Hindlimb muscle (tissue), 1 donor: ENCODE results near the gene SCN3B. TPM values are rescaled to one million over a fixed set of nuclear protein-coding genes. Genes with fewer than 3 reads are reported as not detected.

Experiments used
- DNase-seq: peaks from one replicate; pipeline ENCODE4 v3.0.0-alpha.2; 2013
- polyA plus RNA-seq: library from polyadenylated mRNA; unstranded; fragments of 120-200 nt; gene quantifications from one replicate; pipeline ENCODE4 v1.2.1, GENCODE V29; 2013; ENCODE audit not compliant: insufficient read length

The SCN3B gene
- polyA plus RNA-seq, 1 donor = 45.1 TPM

DNA sequence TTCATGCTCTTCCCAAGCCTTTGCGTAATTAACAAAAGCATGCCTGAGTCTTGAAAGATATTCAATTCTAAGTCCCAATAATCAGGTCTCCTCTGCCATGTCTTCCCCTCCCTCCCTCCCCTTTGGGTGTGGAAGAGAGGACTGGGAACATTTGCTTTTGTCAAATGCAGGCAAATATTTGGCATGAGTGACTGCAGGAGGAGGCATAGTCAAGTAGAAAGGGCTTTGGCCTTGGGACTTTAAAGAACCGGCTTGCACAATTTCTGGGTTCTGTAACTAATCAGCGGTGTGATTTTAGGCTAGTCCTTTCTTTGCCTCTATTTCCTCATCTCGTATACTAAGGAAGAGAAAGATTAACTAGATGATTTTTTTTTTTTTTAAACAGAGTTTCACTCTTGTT lies 59.5 kb downstream of the SCN3B start:
- no peak for DNase-seq

DNA sequence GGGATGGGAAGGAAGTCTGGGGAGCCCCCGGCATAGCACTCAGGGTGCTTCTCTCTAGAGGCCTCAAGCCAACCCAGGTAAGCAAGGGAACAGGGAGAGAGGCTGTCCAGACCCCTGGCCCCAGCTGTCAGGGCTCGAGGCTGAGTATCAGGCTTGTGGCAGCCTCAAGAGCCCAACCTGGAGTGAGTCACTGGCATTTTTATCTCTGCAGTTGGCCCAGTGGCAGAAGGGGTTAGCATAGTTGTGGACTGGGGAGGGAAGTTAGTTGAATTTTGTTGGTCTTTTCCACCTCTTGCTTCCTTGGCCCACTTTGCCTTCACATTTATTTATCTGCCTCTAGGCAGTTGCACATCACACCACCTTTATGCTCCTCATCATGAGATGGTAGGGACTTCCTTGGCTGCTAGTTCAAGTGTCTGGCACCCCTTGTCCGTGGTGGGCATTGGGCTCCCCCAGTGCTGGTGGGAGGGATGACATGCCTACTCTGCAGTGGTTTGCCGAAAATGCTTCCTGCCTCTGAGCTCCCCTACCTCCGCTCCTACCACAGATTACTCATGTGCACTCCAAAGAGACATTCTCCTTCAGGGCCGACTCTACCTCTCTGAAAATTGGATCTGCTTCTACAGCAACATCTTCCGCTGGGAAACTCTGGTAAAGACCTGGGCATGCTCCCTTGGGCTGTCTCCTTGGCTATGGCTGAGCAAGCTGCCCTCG lies 60.1 kb downstream of the SCN3B start:
- no peak for DNase-seq

DNA sequence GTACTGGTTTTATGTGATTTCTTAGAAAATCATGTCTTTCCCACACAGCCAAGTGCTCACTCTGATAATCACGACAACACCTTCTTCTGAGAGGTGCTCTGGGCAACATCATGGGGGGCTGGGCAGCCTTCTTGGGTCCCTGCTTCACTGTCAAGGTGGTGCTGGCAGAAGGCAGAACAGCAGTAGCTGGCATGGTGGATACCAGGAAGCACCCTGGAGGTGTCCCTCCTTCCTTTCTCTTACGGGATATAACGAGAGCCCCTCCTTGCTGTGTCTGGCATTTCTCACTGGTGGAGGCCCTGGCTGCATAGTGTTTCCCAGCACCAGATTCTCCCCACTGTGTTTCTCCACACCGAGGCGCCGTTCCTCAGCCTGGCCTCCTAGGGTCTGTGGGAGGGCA lies 60.9 kb downstream of the SCN3B start:
- DNase-seq = no peak

DNA sequence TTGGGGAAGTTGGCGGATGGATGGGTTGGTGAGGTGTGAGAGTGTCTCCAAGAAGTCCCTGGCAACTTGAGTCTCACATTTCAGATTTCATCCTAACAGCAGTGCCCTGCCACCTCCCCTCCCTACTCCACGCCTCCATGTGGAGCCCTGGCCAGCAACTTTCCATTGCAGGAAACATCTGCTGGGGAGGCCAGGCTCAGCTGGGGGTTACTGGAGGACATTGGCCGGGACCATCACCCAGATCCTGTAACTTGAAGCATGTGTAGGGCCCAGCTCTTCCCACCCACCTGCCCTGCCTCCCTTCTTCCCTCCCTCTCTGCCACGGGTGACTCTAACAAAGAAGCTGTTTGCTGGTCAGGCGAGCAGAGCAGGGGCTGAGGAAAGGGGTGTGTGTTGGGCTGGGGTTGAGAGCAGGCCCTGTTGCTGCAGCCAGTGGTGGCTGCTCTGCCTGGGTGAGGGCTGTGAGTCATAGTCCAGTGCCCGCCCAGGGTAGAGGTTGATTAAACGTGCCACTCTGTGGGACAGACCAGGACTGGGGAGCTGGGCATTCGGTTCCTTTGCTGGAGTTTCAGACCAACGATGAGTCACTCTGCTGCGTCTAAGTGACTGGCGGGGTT lies 64.0 kb downstream of the SCN3B start:
- DNase-seq = peak; percentile 57

DNA sequence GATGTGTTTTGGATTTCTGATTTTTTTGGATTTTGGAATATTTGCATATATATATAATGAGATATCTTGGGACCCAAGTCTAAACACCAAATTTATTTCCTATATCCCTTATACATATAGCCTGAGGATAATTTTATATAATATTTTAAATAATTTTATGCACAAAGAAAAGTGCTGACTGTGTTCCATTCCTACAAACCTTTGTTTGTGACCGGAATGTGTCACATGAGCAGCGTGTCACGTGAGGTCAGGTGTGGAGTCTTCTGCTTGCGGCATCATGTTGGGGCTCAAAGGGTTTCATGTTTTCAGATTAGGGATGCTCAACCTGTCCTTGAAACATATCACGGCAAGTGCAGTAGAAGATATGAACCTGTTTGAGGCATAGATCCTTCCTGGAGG lies 65.6 kb downstream of the SCN3B start:
- DNase-seq = no peak

DNA sequence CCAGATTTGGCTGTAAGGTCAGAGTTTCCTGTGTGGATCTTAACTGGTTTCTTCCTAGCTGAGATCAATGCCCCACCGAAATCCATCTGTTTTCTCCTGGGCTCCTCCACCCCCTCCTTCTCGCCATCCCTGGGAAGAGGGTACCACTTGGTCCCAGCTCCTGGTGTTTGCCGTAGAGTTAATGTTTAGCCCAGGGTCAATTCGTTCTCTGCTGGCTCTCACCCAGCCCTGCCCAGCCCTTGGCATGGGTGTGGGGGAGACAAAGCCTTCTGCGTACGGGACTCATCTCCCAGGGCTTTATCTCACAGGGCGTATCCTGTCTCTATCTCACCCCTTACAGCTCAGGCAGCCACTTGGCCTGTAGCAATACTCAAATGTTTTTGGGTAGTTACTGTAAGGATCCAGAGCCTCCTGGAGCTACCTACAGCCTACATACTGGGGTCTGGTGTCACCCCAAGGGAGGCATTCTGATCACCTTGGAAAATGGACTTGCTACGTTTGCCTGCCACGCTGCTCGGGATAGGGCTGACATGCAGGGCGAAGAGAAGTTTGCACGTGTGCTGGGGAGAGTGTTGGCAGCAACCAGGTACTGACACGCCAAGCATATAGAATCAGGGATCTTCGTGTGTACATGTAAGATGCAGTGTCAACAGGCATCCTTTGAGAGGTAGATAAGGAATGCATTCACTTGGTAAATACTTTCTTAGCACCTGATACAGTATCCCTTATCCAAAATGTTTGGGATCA lies 66.1 kb downstream of the SCN3B start:
- no peak for DNase-seq

DNA sequence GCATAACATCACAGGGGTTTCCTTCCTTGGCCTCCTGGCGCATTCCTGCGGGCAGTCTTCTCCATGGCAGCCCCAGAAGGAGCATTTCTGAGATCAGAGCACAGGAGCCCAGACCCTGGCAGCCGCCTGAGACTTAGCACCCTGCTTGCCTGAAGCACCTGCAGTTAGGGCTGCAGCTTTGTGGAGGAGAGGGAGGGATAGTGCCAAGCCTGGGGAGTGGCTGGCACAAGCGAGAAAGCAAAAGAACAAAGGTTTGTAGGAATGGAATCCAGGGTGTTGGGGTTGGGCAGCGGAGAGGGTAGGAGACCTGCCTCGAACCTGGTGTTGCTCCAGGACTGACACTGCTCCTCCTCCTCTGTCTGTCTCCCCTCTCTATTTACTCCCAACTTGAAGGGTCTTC lies 66.9 kb downstream of the SCN3B start:
- no peak for DNase-seq

DNA sequence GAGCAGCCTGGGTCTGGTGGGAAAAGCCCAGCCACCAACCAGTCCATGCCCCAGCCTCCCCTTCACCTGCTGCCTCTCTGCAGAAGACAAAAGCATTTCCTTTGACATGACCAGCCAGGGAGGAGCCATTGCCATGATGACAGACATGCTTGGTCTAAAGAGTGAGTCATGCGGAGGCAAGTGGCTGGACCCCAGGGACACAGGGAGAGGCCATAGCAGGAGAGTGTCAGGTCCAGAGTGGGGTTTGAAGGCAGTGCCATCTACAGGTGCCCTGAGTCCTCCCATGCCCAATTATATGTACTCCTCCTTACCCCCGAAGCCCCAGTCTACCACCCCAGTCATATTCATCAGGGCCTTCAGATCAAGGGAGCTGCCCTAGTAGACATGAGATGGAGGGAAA lies 67.4 kb downstream of the SCN3B start:
- DNase-seq = no peak

DNA sequence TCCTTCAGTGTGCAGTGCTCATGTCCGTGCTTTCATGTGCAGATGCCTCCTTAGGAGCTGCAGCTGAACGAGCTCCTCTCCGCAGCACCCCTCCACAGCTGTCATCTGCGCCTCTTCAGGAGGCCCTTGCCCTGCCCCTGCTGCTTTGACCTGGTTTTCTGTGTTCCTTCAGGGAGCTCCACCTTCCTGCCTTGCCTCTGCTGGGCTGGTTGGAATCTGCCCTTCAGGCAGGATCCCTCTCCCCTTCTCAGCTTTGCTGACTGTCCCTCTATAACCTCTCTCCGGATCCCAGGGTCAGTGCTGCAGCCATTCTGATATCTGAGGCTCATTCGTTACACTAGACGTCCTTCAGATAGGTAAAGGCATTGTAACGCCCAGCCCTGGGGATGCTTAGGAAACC lies 67.9 kb downstream of the SCN3B start:
- no peak for DNase-seq

DNA sequence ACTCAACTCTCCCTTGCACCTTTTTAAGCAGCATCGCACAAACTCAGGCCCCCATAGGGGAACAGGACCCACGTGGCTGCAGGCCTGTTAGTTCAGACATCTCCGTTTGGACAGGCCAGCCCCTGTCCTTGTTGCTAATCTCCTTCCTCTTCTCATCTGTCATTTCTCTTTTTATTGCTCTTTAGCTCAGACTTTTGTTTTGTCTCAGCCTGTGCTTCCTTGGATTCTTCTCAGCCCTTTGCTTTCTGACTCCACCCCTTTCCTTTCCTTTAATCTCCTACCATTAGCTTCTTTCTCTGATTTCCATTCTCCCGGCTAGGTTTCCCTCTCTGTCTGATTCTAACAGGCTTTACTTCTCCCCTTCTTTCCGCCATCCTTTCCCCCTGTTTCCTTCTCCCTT lies 68.7 kb downstream of the SCN3B start:
- DNase-seq = no peak

DNA sequence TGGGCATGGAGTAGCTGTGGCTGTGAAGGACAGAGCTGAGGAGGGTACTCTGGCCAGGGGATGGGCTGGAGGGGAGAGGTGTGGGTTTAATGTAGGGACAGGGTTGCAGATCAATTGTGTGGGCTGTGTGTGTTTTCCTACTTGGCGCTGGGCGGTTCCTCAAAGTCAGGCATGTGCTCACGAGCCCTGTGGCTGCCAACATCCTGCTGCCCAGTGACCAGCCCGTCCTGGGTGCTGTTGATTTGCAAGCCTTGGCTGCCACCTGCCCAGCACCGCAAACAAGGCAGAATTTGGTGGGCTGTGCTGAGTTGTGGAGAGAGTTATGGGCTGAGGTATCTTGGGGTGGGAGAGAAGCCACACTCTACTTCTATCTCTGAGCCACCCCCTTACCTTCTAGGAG lies 69.2 kb downstream of the SCN3B start:
- DNase-seq = no peak

DNA sequence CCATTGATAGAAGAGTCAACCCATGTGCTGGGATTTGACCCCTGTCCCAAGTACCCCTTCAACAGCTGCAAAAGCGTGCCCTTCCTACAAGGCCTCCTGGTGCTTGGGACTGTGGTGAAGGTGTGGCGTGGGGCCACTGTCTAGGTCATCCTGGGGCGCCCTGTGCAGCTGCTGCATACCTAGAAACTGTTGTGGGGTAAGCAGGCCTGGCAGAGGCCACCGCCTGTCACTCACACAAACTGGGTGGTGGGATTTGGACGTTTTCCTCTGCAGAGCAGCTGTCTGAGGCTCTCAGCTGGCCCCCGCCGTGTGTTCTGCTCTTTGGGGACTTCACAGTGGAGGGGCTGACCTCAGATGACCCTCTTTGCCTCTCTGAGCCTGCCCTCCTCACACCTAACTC lies 69.7 kb downstream of the SCN3B start:
- no peak for DNase-seq

DNA sequence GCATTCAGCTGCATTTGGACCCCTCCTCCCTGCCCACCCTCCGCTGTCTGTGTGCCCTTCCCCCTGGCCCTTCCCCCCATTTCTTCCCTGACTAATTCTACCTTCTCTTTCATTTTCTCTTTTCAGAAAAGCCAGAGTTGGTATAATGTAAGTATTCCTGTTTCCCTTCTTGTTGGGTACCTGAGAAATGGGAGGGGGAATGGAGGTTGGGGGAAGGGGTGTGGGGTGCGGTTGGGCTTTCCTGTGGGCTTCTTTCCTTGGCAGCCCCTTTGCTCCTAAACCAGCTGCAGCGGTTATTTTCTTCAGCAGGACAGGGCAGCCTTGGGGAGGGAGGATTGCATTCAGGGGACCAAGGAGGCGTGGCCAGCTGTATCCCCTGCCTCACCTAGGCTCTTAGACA lies 70.2 kb downstream of the SCN3B start:
- no peak for DNase-seq

DNA sequence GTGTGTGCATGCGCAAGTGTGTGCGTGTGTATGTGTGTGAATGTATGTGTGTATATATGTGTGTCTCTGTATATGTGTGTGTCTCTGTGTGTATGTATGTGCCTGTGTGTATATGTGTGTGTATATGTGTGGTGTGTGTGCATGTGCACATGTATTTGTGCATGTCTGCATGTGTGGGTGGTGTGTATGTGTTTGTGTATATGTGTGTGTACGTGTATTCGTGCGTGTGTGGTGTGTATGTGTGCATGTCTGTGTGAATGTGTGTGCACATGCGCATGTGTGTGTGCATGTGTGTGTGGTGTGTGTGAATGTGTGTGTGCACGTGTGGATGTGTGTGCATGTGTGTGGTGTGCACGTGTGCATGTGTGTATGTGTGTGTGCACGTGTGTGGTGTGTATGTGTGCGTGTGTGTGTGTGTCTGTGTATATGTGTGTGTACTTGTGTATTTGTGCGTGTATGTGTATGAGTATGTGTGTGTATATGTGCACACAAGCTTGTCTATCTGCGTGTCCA lies 71.4 kb downstream of the SCN3B start:
- no peak for DNase-seq

DNA sequence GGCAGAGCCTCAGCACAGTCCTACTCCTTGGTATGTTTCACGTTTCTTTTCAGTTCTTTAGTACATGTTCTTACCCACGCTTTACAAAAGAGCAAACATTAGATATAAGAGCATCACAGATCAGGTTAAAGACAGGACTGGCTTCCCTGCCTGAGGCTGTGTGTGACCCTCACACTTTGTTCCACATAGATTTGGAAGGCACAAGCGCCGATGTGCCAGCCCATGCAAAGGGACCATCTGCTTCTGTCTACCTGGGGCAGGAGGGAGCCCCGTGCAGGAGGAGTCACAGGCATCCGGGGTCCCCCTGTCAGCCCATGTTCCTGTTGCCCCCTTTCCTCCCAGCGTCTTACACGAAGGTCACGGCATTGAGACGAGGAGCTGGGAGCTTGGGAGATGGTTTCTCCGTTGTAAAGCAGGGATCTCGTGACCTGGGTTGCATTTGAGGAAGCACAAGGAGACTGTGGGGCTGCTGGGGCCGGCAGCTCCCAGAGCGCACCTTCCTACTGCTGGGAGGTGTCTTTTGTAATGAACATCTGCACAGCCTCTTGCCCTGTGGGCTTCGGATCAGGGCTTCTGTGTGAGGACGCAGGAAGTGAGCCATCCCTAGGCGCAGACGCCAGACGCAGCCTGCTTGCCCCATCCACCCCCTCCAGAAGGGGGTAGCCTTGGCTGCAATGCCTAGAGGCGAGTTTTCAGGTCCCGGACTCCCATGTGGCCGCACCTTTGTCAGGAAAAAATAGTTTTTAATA lies 72.6 kb downstream of the SCN3B start:
- no peak for DNase-seq

DNA sequence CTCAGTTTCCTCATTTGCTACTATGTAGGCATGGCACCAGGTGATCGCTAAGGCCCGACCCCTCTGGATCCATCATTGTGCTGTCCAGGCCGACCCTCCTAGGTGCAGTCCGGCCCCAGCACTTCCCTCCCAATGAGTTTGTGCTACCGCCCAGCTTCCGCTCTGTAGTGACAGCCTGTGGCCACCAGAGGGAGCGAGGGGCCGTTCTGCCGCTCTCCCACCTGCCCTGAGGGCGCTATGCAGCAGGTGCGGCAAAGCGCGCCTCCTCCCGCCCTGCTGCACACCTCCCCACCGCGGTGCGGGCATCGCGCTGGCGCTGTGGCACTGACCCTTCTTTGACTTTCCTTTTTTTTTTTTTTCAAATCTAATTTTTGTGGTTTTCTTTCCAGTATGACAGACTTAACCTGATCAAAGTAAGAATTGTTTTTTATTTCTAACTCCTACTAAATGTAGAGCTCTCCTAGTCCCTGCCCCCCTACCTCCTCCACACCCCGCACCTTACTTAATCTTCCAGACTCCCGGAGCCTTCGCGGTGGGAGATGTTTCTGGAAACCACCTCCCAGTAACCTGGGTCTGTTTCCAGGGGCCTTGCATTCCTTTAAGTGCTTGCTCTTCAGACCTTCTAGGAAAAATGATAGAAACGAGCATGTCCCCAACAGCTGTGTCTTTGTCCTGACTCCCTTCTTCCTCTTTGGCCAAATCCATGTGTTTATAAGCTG lies 73.7 kb downstream of the SCN3B start:
- peak; percentile 21 for DNase-seq

DNA sequence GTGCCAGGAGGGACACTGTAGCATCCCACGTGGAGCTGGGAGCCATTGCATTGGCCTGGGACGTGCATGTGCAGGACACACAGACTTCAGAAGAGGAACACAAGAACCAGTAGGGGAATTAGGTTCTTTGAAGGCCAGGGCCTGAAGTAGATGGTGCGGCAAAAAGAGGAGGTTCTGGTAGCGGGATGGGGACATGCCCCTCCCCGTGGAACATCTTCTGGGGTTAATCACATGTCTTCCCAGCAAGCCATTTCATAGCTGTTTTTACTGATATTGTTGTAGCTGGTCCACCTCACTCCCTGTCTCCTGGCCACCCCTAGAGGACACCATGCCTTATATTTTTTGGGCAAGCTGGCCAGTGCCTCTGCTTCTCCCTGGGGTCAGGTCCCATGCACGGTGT lies 74.3 kb downstream of the SCN3B start:
- DNase-seq = no peak

DNA sequence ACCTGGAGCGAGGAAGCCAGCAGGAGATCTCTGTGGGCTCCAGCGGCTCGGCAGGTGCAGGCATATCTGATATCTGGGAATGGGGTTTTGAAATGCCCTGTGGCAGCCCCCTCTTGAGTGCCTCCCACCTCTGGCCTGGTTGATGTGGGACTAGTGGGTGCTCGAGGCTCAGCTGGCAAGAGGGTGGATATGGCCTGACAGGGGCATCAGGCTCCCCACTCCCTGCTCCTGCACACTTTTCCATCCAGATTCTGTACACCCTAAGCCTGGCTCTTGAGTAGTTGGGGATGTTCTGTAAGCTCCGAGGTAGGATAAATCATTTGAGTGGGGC lies 75.0 kb downstream of the SCN3B start:
- no peak for DNase-seq
